ENCODE data around the gene KCNK15. TPM values are rescaled to one million over a fixed set of nuclear protein-coding genes. Genes with fewer than 3 reads are reported as not detected.
A peak's percentile ranks its signal among the peaks of the same experiment; 100 is the strongest.

Gene KCNK15
- total and polyA plus RNA-seq, 3 donors from 2014 or later: 4.4 to 23.4 (median 16.9) TPM

- H3K36me3 ChIP-seq (ENCODE audit: low read depth, missing control alignments): no peaks in the 10 kb centered on the region
- no peaks in the 10 kb centered on the region for H3K27me3 ChIP-seq
- no peaks in the 10 kb centered on the region for H3K9me3 ChIP-seq
- H3K27ac ChIP-seq: peak overlapping the region in 1 of 2 donors; percentile 78
- 78 to 82% methylated on average over 11 to 15 of the region's 15 CpGs for WGBS, 2 donors
- H3K4me1 ChIP-seq: peaks cover 19% of the 10 kb centered on the region
- DNase-seq: peak; percentile 48
- no peak overlapping the region for H3K4me3 ChIP-seq
- intact Hi-C loops (cut with DNase I; ENCODE audit: low total_unique reads): no loop called here
- TF ChIP-seq CTCF (IDR thresholded peaks at IDR 0.05): no peak
- no peak for TF ChIP-seq POLR2A (IDR thresholded peaks at IDR 0.05)
Measured at GRCh38 chr20:44701118-44701857, 44.4 kb upstream of the KCNK15 start.

GRCh38 chr20:44701858-44702256, 43.8 kb upstream of the KCNK15 start:
- H3K4me3 ChIP-seq: no peak overlapping the region
- H3K36me3 ChIP-seq (ENCODE audit: low read depth, missing control alignments): no peaks in the 10 kb centered on the region
- no peak for DNase-seq
- no peaks in the 10 kb centered on the region for H3K9me3 ChIP-seq
- TF ChIP-seq CTCF (IDR thresholded peaks at IDR 0.05) (no peak), POLR2A (IDR thresholded peaks at IDR 0.05) (no peak)
- H3K27ac ChIP-seq: peak overlapping the region in 1 of 2 donors; percentile 78
- intact Hi-C loops (cut with DNase I; ENCODE audit: low total_unique reads): no loop called here
- WGBS, 2 donors: 83 to 84% methylated on average over 7 of the region's 7 CpGs
- no peaks in the 10 kb centered on the region for H3K27me3 ChIP-seq
- H3K4me1 ChIP-seq: peaks cover 24% of the 10 kb centered on the region

GRCh38 chr20:44702776-44703175, 42.9 kb upstream of the KCNK15 start:
- Histone ChIP-seq H3K27ac (peak overlapping the region; percentile 47 to 78), H3K4me3 (no peak overlapping the region), H3K9me3 (no peaks in the 10 kb centered on the region), H3K27me3 (no peaks in the 10 kb centered on the region), H3K4me1 (peaks cover 24% of the 10 kb centered on the region), H3K36me3 (ENCODE audit: low read depth, missing control alignments) (no peaks in the 10 kb centered on the region)
- 26 to 47% methylated on average over 2 to 9 of the region's 9 CpGs for WGBS, 2 donors
- DNase-seq: peak; percentile 82
- TF ChIP-seq POLR2A (IDR thresholded peaks at IDR 0.05): no peak
- no peak for TF ChIP-seq CTCF (IDR thresholded peaks at IDR 0.05)
- intact Hi-C loops (cut with DNase I; ENCODE audit: low total_unique reads): no loop called here

- H3K27me3 ChIP-seq: no peaks in the 10 kb centered on the region
- no peaks in the 10 kb centered on the region for H3K9me3 ChIP-seq
- TF ChIP-seq POLR2A (IDR thresholded peaks at IDR 0.05) (no peak), CTCF (IDR thresholded peaks at IDR 0.05) (no peak)
- no peaks in the 10 kb centered on the region for H3K36me3 ChIP-seq (ENCODE audit: low read depth, missing control alignments)
- H3K27ac ChIP-seq: peak overlapping the region; percentile 47 to 78
- intact Hi-C loops (cut with DNase I; ENCODE audit: low total_unique reads): no loop called here
- H3K4me3 ChIP-seq: no peak overlapping the region
- no peak for DNase-seq
- H3K4me1 ChIP-seq: peaks cover 24% of the 10 kb centered on the region
- WGBS, 2 donors: 64 to 76% methylated on average over 5 to 12 of the region's 12 CpGs
Measured at GRCh38 chr20:44703183-44703925, 42.3 kb upstream of the KCNK15 start.

All from testis (tissue), 3 donors.